ENCODE results near the gene IPP. TPM values are rescaled to one million over a fixed set of nuclear protein-coding genes. Genes with fewer than 3 reads are reported as not detected.
A peak's percentile ranks its signal among the peaks of the same experiment; 100 is the strongest.

IPP gene
- 15.2 TPM for total RNA-seq
- polyA plus RNA-seq (ENCODE audit: insufficient read depth in 1 of 8, insufficient read length in 8 of 8, low replicate concordance in 1 of 8), result 10 to 100 TPM; 16.6 to 20.6 (median 19.1) TPM
- long read RNA-seq, donor 1, partial matches to known transcripts, result 0 of 1 reads
- long read RNA-seq, donor 1, other reads (novel, unspliced or antisense), result 0 of 1 reads
- long read RNA-seq, donor 2, partial matches to known transcripts, result 0 of 1 reads
- long read RNA-seq, donor 2, other reads (novel, unspliced or antisense), result 0 of 1 reads
- long read RNA-seq, donor 3, partial matches to known transcripts, result 0 of 23 reads
- long read RNA-seq, donor 3, other reads (novel, unspliced or antisense), result 20 of 23 reads
- long read RNA-seq, donor 4, result 0 reads
- long read RNA-seq, donor 5, partial matches to known transcripts, result 0 of 2 reads
- long read RNA-seq, donor 5, other reads (novel, unspliced or antisense), result 0 of 2 reads
- long read RNA-seq, donor 6, result 0 reads
- long read RNA-seq, donor 7, result 0 reads
- long read RNA-seq, donor 8, partial matches to known transcripts, result 0 of 2 reads
- long read RNA-seq, donor 8, other reads (novel, unspliced or antisense), result 0 of 2 reads
- long read RNA-seq, donor 9, partial matches to known transcripts, result 0 of 29 reads
- long read RNA-seq, donor 9, other reads (novel, unspliced or antisense), result 25 of 29 reads
- long read RNA-seq, donor 10, partial matches to known transcripts, result 0 of 3 reads
- long read RNA-seq, donor 10, other reads (novel, unspliced or antisense), result 0 of 3 reads
- long read RNA-seq, donor 11, partial matches to known transcripts, result 0 of 20 reads
- long read RNA-seq, donor 11, other reads (novel, unspliced or antisense), result 19 of 20 reads

DNA sequence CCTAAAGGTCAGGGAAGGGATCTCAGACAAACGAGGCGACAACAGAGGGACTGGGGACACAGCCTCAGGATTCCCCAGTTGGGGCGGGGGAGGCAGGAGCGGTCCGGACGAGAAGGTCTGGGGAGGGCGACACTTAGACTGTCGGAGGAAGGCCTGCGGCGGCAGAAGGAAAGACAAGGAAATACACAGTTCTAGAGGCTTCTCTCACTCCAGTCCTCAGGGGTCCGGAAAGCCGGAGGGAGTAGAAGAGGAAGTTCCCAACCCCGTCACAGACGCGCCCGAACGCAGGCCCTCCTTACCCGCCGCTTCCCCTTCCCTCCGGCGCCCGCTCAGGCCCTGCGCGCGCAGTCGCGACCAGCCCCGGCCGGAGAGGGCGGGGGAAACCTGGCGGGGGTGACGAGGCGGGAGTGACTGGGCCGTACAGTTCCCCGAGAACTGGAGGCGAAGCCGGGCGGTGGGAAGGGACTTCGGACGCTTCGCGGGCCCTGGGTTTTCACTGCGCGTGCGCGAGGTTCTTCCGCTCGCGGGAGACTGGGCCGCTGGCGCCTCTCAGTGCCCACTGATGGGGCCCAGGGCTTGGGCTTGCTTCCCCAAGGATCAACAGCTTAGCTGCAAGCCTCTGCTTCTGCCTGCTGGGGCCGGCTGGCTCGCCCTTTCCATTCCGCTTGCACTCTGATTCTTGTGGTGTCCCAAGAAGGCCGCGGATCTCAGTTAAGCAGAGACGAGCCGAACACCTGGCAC lies at the start of gene IPP:
TSS of gene IPP (minus strand) at position 356 of the 741 bp plus-strand sequence. CDS start 4,242 bp downstream, outside the sequence.
- Histone ChIP-seq H3K36me3 (ENCODE audit: control insufficient read depth, insufficient read depth, low read length) (peaks cover 2% of the 10 kb centered on the region), H3K4me3 (ENCODE audit: low read length) (peak within 1 kb of the TSS; percentile 60), H3K9me3 (replicated peaks; ENCODE audit: control insufficient read depth, low read depth, low read length) (peaks cover 14% of the 10 kb centered on the region), H3K27ac (ENCODE audit: low read length) (peak within 1 kb of the TSS; percentile 97), H3K27me3 (ENCODE audit: control insufficient read depth, insufficient read depth, low read length) (no peaks in the 10 kb centered on the region), H3K4me1 (ENCODE audit: control insufficient read depth, insufficient read depth, low read length) (peaks cover 6% of the 10 kb centered on the region)
- peak; percentile 99 for DNase-seq
- WGBS (ENCODE audit: insufficient coverage), result 0% methylated on average over 41 of the region's 58 CpGs

DNA sequence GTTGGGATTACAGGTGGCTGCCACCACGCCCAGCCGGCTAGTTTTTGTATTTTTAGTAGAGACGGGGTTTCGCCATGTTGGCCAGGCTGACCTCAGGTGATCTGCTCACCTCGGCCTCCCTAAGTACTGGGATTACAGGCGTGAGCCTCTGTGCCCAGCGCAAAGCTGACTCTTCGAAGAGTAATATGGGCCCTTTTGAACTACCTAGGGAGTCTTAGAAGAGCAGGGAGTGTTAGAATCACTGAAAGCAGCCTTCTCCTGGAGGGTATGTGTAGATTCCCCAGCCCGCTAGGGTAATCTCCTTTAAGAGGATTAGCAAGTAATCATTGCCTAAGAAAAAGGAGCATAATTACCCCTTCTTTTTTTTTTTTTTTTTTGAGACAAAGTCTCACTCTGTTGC lies 46.5 kb upstream of the IPP start:
- Histone ChIP-seq H3K27ac (ENCODE audit: low read length) (no peak overlapping the region), H3K4me3 (ENCODE audit: low read length) (no peak overlapping the region), H3K36me3 (ENCODE audit: control insufficient read depth, insufficient read depth, low read length) (no peaks in the 10 kb centered on the region), H3K27me3 (ENCODE audit: control insufficient read depth, insufficient read depth, low read length) (no peaks in the 10 kb centered on the region), H3K4me1 (ENCODE audit: control insufficient read depth, insufficient read depth, low read length) (peaks cover 2% of the 10 kb centered on the region), H3K9me3 (replicated peaks; ENCODE audit: control insufficient read depth, low read depth, low read length) (no peaks in the 10 kb centered on the region)
- no peak for DNase-seq
- 92% methylated on average over 7 of the region's 9 CpGs for WGBS (ENCODE audit: insufficient coverage)

GRCh38 chr1:45796381-45796780 lies 45.9 kb upstream of the IPP start:
- no peaks in the 10 kb centered on the region for H3K9me3 ChIP-seq (replicated peaks; ENCODE audit: control insufficient read depth, low read depth, low read length)
- H3K4me3 ChIP-seq (ENCODE audit: low read length), result no peak overlapping the region
- DNase-seq, result no peak
- no peaks in the 10 kb centered on the region for H3K36me3 ChIP-seq (ENCODE audit: control insufficient read depth, insufficient read depth, low read length)
- no CpG with 5 or more reads among the region's 2 CpGs for WGBS (ENCODE audit: insufficient coverage)
- no peak overlapping the region for H3K27ac ChIP-seq (ENCODE audit: low read length)
- no peaks in the 10 kb centered on the region for H3K27me3 ChIP-seq (ENCODE audit: control insufficient read depth, insufficient read depth, low read length)
- peaks cover 2% of the 10 kb centered on the region for H3K4me1 ChIP-seq (ENCODE audit: control insufficient read depth, insufficient read depth, low read length)

DNA sequence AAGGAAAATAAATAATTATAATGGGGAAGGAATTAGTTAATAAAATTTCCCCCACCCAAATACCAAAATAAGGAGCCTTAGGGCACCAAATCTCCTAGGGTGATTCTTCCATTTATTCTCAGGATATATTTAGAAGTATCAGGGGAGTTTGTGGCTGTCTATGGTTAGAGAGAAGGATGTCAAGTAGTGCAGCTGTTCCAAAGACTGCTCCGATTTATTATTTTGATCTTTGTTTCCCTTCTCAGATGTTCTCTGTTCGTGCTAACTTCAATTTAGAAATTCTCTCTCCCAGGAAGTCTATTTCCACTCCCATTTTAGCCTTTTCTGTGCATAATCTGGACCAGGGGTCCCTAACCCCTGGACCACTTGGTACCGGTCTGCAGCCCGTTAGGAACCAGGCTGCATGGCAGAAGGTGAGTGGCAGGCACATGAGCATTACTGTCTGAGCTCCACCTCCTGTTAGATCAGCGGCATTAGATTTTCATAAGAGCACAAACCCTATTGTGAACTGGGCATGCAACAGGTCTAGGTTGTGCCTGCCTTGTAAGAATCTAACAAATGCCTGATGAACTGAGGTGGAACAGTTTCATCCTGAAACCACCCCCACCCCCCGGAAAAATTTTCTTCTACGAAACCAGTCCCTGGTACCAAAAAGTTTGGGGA lies 43.6 kb upstream of the IPP start:
- DNase-seq, result no peak
- H3K4me3 ChIP-seq (ENCODE audit: low read length), result peak overlapping the region; percentile 15

DNA sequence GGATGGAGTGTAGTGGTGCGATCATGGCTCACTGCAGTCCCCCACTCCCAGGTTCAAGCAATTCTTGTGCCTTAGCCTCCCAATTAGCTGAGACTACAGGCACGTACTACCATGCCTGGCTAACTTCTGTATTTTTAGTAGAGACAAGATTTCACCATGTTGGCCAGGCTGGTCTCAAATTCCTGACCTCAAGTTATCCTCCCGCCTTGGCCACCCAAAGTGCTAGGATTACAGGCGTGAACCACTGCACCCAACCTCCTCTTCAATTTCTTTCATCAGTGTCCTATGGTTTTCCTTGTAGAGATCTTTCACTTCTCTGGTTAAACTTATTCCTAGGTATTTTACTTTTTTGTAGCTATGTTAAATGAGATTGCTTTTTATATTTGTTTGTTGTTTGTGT lies 42.3 kb upstream of the IPP start:
- H3K4me3 ChIP-seq (ENCODE audit: low read length), result no peak overlapping the region
- no CpG with 5 or more reads among the region's 4 CpGs for WGBS (ENCODE audit: insufficient coverage)
- H3K4me1 ChIP-seq (ENCODE audit: control insufficient read depth, insufficient read depth, low read length), result peaks cover 2% of the 10 kb centered on the region
- H3K27ac ChIP-seq (ENCODE audit: low read length), result no peak overlapping the region
- H3K36me3 ChIP-seq (ENCODE audit: control insufficient read depth, insufficient read depth, low read length), result no peaks in the 10 kb centered on the region
- H3K9me3 ChIP-seq (replicated peaks; ENCODE audit: control insufficient read depth, low read depth, low read length), result no peaks in the 10 kb centered on the region
- DNase-seq, result no peak
- no peaks in the 10 kb centered on the region for H3K27me3 ChIP-seq (ENCODE audit: control insufficient read depth, insufficient read depth, low read length)

More for the DNA sequence above, 43.6 kb upstream of the IPP start:
- H3K27me3 ChIP-seq (ENCODE audit: control insufficient read depth, insufficient read depth, low read length), result no peaks in the 10 kb centered on the region
- 58% methylated on average over 4 of the region's 7 CpGs for WGBS (ENCODE audit: insufficient coverage)
- no peaks in the 10 kb centered on the region for H3K9me3 ChIP-seq (replicated peaks; ENCODE audit: control insufficient read depth, low read depth, low read length)
- no peaks in the 10 kb centered on the region for H3K36me3 ChIP-seq (ENCODE audit: control insufficient read depth, insufficient read depth, low read length)
- H3K27ac ChIP-seq (ENCODE audit: low read length), result peak overlapping the region; percentile 14
- H3K4me1 ChIP-seq (ENCODE audit: control insufficient read depth, insufficient read depth, low read length), result peaks cover 2% of the 10 kb centered on the region

DNA sequence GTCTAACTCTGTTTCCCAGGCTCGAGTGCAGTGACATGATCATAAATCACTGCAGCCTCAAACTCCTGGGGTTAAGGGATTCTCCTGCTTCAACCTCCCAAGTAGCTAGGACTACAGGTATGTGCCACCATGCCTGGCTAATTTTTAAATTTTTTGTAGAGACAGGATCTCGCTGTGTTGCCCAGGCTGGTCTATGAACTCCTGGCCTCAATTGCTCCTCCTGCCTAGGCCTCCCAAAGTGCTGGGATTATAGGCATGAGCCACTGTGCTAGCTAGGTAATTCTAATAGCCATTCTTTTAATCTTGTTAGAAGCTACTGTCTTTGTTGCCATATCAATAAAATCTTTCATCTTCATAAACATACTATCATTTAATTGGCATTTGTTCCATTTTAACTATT lies 39.1 kb upstream of the IPP start:
- H3K36me3 ChIP-seq (ENCODE audit: control insufficient read depth, insufficient read depth, low read length), result no peaks in the 10 kb centered on the region
- H3K4me3 ChIP-seq (ENCODE audit: low read length), result no peak overlapping the region
- DNase-seq, result no peak
- H3K4me1 ChIP-seq (ENCODE audit: control insufficient read depth, insufficient read depth, low read length), result peaks cover 2% of the 10 kb centered on the region
- H3K27me3 ChIP-seq (ENCODE audit: control insufficient read depth, insufficient read depth, low read length), result no peaks in the 10 kb centered on the region
- H3K27ac ChIP-seq (ENCODE audit: low read length), result no peak overlapping the region
- H3K9me3 ChIP-seq (replicated peaks; ENCODE audit: control insufficient read depth, low read depth, low read length), result no peaks in the 10 kb centered on the region
- WGBS (ENCODE audit: insufficient coverage), result 100% methylated on average over 1 of the region's 2 CpGs

DNA sequence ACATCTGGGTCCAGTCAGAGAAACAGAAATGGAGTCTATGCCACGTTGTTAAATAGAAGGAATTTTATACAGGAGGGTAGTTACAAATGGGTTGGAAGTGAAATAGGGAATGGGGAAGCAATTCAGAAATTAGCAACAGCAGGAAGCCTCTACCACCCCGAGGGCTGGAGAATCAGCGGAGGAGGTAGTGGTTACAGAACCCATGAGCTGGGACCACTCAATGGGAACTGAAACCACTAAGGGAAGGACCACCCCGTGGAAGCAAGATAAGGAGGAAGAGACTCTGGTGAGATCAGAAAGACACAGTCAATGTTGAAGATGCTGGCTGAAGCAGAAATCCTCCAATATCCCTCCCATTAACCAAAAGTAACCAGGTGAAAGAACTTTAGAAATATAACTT lies 37.5 kb upstream of the IPP start:
- DNase-seq, result peak; percentile 65
- Histone ChIP-seq H3K9me3 (replicated peaks; ENCODE audit: control insufficient read depth, low read depth, low read length) (no peaks in the 10 kb centered on the region), H3K4me1 (ENCODE audit: control insufficient read depth, insufficient read depth, low read length) (no peaks in the 10 kb centered on the region), H3K36me3 (ENCODE audit: control insufficient read depth, insufficient read depth, low read length) (no peaks in the 10 kb centered on the region), H3K4me3 (ENCODE audit: low read length) (no peak overlapping the region), H3K27ac (ENCODE audit: low read length) (no peak overlapping the region), H3K27me3 (ENCODE audit: control insufficient read depth, insufficient read depth, low read length) (no peaks in the 10 kb centered on the region)
- no CpG with 5 or more reads among the region's 4 CpGs for WGBS (ENCODE audit: insufficient coverage)

- WGBS (ENCODE audit: insufficient coverage), result no CpG with 5 or more reads among the region's 4 CpGs
- DNase-seq, result no peak
- Histone ChIP-seq H3K27ac (ENCODE audit: low read length) (no peak overlapping the region), H3K9me3 (replicated peaks; ENCODE audit: control insufficient read depth, low read depth, low read length) (no peaks in the 10 kb centered on the region), H3K4me3 (ENCODE audit: low read length) (no peak overlapping the region), H3K36me3 (ENCODE audit: control insufficient read depth, insufficient read depth, low read length) (no peaks in the 10 kb centered on the region), H3K27me3 (ENCODE audit: control insufficient read depth, insufficient read depth, low read length) (no peaks in the 10 kb centered on the region), H3K4me1 (ENCODE audit: control insufficient read depth, insufficient read depth, low read length) (no peaks in the 10 kb centered on the region)
Measured at GRCh38 chr1:45785583-45785982, 35.1 kb upstream of the IPP start.

DNA sequence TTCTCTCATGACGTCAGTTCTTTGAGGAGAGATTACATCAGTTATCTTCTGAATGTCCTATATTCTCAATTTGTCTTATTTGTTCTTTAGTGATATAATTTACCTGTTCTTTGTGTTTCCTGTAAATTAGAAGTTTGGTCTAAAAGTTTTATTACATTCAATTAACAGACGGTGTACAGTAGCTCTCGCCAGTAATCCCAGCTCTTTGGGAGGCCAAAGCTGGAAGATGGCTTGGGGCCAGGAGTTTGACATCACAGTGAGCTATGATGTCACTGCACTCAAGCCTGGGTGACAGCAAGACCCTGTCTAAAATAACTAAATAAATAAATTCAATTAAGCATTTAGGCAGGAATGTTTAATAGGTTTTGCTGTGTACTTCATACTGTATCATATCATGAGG lies 25.3 kb upstream of the IPP start:
- H3K27ac ChIP-seq (ENCODE audit: low read length), result no peak overlapping the region
- WGBS (ENCODE audit: insufficient coverage), result no CpG with 5 or more reads among the region's 3 CpGs
- H3K4me3 ChIP-seq (ENCODE audit: low read length), result no peak overlapping the region
- H3K36me3 ChIP-seq (ENCODE audit: control insufficient read depth, insufficient read depth, low read length), result no peaks in the 10 kb centered on the region
- DNase-seq, result no peak
- no peaks in the 10 kb centered on the region for H3K4me1 ChIP-seq (ENCODE audit: control insufficient read depth, insufficient read depth, low read length)
- no peaks in the 10 kb centered on the region for H3K27me3 ChIP-seq (ENCODE audit: control insufficient read depth, insufficient read depth, low read length)
- no peaks in the 10 kb centered on the region for H3K9me3 ChIP-seq (replicated peaks; ENCODE audit: control insufficient read depth, low read depth, low read length)

Measured in muscle of leg (tissue), 16 donors.